ENCODE data around the gene LRTM2.

Gene LRTM2

GRCh38 chr12:1804545-1805332 is 15.6 kb upstream of the LRTM2 start:
- TF ChIP-seq SNAI2 (CRISPR knock-in tag; IDR thresholded peaks at IDR 0.05) = no peak
- TF ChIP-seq TSHZ2 (CRISPR knock-in tag; IDR thresholded peaks at IDR 0.05) = peak; percentile 65; the same call in 1 of the 2 replicates

GRCh38 chr12:1805441-1806081 is 14.8 kb upstream of the LRTM2 start:
- TF ChIP-seq TSHZ2 (CRISPR knock-in tag; IDR thresholded peaks at IDR 0.05) (no peak), ZC3H10 (CRISPR knock-in tag; IDR thresholded peaks at IDR 0.05) (no peak), TOX (CRISPR knock-in tag; IDR thresholded peaks at IDR 0.05; ENCODE audit: borderline replicate concordance) (no peak), ZFP3 (CRISPR knock-in tag; IDR thresholded peaks at IDR 0.05) (no peak), ARNTL (CRISPR knock-in tag; IDR thresholded peaks at IDR 0.05; ENCODE audit: borderline replicate concordance, low read depth) (no peak), OSR1 (CRISPR knock-in tag; IDR thresholded peaks at IDR 0.05) (no peak), ISL1 (CRISPR knock-in tag; IDR thresholded peaks at IDR 0.05) (no peak), RARB (CRISPR knock-in tag; IDR thresholded peaks at IDR 0.05) (no peak), ZNF565 (CRISPR knock-in tag; conservative IDR thresholded peaks at IDR 0.05; ENCODE audit: low read depth) (no peak)
- no peak for ATAC-seq

More at GRCh38 chr12:1804545-1805332, 15.6 kb upstream of the LRTM2 start:
- peak; percentile 97 for ATAC-seq

- TF ChIP-seq RARB (CRISPR knock-in tag; IDR thresholded peaks at IDR 0.05) = no peak
- no peak for ATAC-seq
These were observed 13.9 kb upstream of the LRTM2 start for GRCh38 chr12:1806301-1807086.

- no peak for TF ChIP-seq ZC3H10 (CRISPR knock-in tag; IDR thresholded peaks at IDR 0.05)
- TF ChIP-seq ARNTL (CRISPR knock-in tag; IDR thresholded peaks at IDR 0.05; ENCODE audit: borderline replicate concordance, low read depth) = no peak
- TF ChIP-seq ZNF70 (CRISPR knock-in tag; IDR thresholded peaks at IDR 0.05) = no peak
- TF ChIP-seq SNAI2 (CRISPR knock-in tag; IDR thresholded peaks at IDR 0.05) = no peak
- TF ChIP-seq ZFP30 (CRISPR knock-in tag; IDR thresholded peaks at IDR 0.05) = no peak
- TF ChIP-seq ISL1 (CRISPR knock-in tag; IDR thresholded peaks at IDR 0.05) = no peak
- no peak for TF ChIP-seq PPARA (CRISPR knock-in tag; IDR thresholded peaks at IDR 0.05; ENCODE audit: borderline replicate concordance)
- TF ChIP-seq ZNF8 (CRISPR knock-in tag; IDR thresholded peaks at IDR 0.05) = no peak
- no peak for TF ChIP-seq CSRNP3 (CRISPR knock-in tag; IDR thresholded peaks at IDR 0.05)
- no peak for TF ChIP-seq ZNF565 (CRISPR knock-in tag; conservative IDR thresholded peaks at IDR 0.05; ENCODE audit: low read depth)
- no peak for TF ChIP-seq ESRRG (CRISPR knock-in tag; IDR thresholded peaks at IDR 0.05)
- no peak for TF ChIP-seq POU6F1 (CRISPR knock-in tag; IDR thresholded peaks at IDR 0.05; ENCODE audit: borderline replicate concordance, low read depth)
- ATAC-seq = no peak
These were observed 13.1 kb upstream of the LRTM2 start for GRCh38 chr12:1807087-1807860.

All from SK-N-SH treated with all-trans-retinoic acid at 6 μM for 48 hours (cell line).